HG03108 (cell line): ENCODE results near the gene RFX2.
"Not testable (repeated sequence)": the region's sequence is repeated elsewhere in the genome, so short reads cannot be mapped to it uniquely, and the experiment has no call there.

Source experiments
- ATAC-seq: cut with Tn5 transposase; IDR thresholded peaks from one replicate; pipeline ENCODE4 v1.9.1; 2021; ENCODE audit warnings: moderate library complexity; ENCODE audit not compliant: unreplicated experiment

Gene RFX2

DNA sequence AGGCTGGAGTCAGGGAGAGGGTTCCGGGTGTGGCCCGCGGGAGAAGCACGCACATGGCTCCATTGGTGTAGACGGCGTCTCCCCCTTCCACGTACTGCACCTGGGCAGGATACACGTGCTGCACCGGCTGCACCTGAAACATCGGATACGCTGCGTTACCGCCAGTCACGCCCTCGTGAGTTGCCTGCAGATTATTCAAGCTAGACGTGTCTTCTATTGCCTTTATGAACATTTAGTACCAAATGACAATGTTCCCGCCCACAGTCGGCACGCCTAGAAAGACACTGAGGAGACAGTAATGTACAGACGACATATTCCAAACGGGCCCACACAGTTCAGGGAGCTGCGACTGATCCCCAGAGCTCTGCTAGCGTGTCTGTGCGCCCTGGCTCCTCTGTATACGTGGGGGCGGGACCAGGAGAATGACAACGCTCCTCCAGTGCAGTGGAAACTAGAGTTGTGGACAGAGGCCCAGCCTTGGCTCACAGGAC lies 68.3 kb downstream of the RFX2 start:
- ATAC-seq = no peak

GRCh38 chr19:6041071-6041470 lies 69.2 kb downstream of the RFX2 start:
- ATAC-seq = no peak

- peak; percentile 17 for ATAC-seq
Observed at GRCh38 chr19:6039566-6040225, 70.6 kb downstream of the RFX2 start.

DNA sequence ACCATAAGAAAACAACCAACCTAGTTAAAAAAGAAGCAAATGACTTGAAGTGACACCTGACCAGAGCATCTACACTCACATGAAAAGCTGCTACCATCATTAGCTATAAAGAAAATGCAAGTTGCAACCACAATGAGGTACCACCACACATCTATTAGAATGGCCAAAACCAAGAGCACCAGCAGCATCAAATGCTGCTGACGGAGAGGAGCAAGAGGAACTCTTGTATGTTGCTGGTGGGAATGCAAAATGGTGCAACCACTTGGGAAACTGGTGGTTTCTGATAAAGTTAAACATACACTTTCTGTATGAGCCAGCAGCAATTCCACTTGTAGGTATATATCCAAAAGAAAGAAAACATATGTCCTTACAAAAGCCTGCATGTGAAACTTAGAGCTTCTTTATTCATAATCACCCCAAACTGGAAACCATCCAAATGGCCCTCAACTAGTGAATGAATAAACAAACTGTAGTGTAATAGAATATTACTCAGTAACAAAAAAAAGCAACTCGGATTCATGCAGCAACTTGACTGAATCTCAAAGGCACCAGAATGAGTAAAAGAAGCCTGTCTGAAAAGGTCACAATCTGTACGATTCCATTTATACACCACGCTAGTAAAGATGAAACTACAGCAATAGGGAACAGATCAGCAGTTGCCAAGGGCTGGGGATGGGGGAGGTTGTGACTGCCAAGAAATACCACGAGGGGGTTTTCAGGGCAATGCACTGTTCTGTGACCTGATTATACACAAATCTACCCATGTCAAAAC lies 71.5 kb downstream of the RFX2 start:
- ATAC-seq = peak; percentile 50

DNA sequence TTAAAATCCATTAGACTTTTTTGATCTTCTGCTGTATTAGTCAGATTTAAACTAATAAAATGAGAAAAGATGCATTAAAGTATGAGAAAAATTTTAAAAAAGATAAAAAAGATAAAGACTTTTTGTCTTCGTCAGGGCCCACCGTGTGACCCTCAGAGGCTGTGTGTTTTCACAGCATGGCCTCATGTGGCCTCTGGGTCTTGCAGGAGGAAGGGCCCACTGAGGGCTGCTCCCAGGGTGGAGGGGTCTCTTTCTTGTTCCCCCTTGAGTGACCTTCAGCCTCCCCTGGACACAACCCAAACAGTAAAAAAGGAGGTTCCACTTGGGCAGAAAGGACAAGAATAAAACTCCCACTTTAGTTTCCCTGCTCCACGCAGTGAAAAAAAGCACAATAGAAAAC lies 75.3 kb downstream of the RFX2 start:
- ATAC-seq = no peak

- ATAC-seq = no peak
Observed at GRCh38 chr19:6034512-6034911, 75.8 kb downstream of the RFX2 start.

GRCh38 chr19:6033744-6034264 lies 76.5 kb downstream of the RFX2 start:
- no peak for ATAC-seq

GRCh38 chr19:6032827-6033226 lies 77.5 kb downstream of the RFX2 start:
- ATAC-seq = no peak

GRCh38 chr19:6032381-6032780 lies 77.9 kb downstream of the RFX2 start:
- no peak for ATAC-seq

DNA sequence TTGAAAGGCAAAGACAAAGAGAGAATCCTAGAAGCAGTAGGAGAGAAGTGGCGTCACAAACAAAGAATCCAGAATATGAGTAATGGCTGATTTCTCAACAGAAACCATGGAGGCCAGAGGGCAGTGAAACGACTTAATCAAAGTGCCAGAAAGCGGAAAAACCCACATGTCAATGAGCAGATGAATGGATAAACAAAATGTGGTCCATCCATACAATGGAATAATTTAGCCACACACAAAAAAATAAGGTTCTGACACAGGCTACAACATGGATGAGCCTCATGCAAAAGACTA lies 80.1 kb downstream of the RFX2 start:
- ATAC-seq = no peak

GRCh38 chr19:6026390-6027227 lies 83.7 kb downstream of the RFX2 start:
- ATAC-seq = no peak

DNA sequence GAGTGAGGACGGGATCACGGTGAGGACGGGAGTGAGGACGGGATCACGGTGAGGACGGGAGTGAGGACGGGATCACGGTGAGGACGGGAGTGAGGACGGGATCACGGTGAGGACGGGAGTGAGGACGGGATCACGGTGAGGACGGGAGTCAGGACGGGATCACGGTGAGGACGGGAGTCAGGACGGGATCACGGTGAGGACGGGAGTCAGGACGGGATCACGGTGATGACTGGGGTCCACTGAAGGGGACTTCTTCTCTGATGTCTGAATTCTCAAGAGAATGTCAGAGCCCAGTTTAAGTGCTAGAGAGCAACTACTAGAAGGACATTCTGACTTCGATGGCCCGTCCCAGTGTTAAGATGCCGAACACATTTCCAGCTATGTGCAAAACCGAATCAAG lies 85.5 kb downstream of the RFX2 start:
- ATAC-seq = not testable (repeated sequence)

DNA sequence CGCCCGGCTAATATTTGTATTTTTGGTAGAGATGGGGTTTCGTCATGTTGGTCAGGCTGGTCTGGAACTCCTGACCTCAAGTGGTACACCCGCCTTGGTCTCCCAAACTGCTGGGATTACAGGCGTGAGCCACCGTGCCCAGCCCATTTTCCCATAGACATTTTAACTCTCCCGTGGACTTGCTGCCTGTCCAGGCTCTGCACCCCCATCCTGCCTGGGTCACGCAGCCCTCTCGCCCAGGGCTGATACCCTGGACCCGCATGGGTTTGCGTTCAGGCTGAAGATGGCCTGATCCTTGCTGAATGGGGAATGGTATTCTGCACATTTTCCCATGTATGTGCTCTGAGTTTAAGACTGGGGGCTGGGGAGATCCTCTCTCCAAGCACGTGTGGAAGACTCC lies 86.4 kb downstream of the RFX2 start:
- no peak for ATAC-seq

- ATAC-seq = no peak
Observed at GRCh38 chr19:6023085-6023682, 87.1 kb downstream of the RFX2 start.

GRCh38 chr19:6022570-6023064 lies 87.7 kb downstream of the RFX2 start:
- ATAC-seq = no peak

DNA sequence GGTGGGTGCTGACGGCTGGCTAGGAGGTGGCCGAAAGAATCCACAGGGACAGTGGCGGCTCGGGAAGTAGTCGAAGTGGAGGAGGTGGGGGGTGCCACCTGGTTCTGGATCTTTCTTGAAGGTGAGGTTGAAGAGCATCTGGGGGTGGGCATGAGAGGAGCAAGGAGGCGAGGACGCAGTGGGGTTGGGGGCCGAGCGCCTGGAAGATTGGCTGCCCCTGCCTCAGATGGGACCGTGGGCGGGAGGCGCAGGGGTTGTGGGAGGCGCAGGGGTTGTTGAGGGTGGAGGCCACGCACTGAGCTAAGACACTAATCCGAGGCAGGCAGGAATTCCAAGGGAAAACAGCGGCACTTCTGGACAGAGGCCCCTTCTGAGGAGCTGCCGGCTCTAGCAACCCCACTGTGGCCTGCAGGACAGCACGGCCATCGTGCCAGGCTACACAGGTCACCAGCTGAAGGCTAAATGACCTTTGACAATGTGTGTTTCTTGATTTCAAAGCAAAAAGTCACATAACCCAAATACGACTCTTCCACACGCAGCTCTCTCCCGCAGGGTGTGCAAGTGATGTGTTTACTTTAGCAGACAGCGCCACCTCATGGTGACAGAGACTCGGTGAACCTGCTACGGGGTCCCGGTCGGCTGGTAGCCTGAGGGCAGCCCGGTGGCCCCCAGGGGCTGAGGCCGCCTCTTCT lies 88.3 kb downstream of the RFX2 start:
- ATAC-seq = no peak

DNA sequence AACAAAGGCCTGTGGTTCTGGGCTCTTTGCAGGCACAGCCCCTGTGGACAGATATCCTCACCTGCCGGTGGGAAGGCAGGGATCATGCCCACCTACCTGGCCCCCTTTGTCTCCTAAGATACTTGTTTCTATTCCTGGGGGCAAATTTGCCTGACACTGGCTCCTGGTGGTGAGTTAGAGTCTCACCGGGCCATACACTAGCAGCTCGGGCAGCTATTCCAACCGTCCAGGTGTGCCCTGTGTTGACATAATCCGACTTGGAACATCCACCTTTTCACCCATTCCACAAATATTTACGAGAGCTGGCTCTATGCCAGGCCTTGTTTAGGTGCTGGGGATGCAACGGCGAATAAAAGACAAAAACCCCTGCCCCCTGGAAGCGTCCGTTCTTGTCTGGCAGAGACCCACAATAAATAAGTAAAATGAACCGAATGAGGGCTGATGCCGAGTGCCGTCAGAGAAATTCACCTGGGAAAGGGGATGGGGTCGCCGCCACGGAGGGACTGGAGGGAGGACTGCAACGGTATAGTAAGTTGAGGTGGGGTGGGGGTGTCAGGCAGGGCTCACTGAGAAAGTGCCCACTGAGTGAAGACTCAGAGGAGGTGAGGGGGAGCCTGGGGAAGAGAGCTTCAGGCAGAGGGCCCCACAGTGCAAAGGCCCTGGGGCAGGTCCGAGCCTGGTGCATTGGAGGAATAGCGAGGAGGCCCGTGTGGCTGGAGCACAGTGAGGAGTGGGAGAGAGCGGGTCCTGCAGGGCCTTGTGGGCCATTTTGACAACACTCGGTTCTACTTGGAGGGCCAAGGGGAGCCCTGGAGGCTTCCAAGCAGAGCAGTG lies 89.1 kb downstream of the RFX2 start:
- no peak for ATAC-seq

- ATAC-seq = no peak
Observed at GRCh38 chr19:6020166-6020882, 90.0 kb downstream of the RFX2 start.

DNA sequence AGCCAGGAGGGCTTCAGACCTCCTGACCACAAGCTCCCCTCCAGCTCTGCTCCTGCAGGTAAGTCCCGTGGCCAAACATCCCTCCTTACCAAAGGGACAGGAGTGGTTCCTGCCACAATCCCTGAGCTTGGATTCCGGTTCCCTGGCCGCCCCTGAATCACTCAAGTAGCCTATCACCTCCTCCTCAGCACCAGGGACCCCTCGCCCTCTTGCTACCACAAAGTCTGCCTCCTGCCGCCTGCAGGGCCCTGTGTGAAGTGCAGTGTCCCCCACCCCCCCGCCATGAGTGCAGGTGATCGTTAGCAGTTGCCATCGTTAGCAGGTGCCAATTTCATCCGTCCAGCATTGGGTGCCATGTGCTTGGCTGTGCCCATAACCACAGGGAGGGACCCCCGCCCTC lies 91.5 kb downstream of the RFX2 start:
- no peak for ATAC-seq
